OCI-LY1 (cell line): ENCODE measurements around the gene CNTN5.

Experiments used
- EZH2 ChIP-seq: fragments of 200-600 bp; sonication (generic), shearing (Covaris generic); IDR thresholded peaks from 2 replicates; pipeline ENCODE4 v1.8.0; 2017; ENCODE audit warnings: borderline replicate concordance, mixed run types, mild to moderate bottlenecking, antibody characterized with exemption, low read length, moderate library complexity, mixed read lengths
- TF ChIP-seq, protein P1 (sequence below): fragments of 200-600 bp; sonication (generic), shearing (Covaris generic); IDR thresholded peaks from 2 replicates; pipeline ENCODE4 v1.5.1; 2017; ENCODE audit warnings: mild to moderate bottlenecking, antibody characterized with exemption, low read length, moderate library complexity, mixed read lengths

DNA sequence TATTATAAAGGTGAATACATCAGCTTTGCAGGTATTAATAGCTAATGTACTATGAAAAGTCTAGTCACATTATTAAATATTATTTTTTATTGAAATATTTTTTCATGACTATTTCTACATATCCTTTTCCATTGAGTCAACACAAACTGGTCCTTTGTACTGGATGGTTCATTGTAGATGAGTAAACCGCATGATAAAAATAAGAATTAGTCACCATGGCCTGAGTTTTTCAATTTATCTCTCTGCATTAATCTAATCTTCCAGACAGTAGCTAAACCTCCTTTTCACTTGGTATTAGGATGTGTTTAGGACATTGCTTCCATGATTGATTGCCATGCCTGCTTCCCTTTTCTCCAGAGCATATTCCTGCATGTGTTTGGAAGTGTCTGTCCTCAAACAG is 1227.0 kb downstream of the CNTN5 start:
- TF ChIP-seq, protein P1, sequence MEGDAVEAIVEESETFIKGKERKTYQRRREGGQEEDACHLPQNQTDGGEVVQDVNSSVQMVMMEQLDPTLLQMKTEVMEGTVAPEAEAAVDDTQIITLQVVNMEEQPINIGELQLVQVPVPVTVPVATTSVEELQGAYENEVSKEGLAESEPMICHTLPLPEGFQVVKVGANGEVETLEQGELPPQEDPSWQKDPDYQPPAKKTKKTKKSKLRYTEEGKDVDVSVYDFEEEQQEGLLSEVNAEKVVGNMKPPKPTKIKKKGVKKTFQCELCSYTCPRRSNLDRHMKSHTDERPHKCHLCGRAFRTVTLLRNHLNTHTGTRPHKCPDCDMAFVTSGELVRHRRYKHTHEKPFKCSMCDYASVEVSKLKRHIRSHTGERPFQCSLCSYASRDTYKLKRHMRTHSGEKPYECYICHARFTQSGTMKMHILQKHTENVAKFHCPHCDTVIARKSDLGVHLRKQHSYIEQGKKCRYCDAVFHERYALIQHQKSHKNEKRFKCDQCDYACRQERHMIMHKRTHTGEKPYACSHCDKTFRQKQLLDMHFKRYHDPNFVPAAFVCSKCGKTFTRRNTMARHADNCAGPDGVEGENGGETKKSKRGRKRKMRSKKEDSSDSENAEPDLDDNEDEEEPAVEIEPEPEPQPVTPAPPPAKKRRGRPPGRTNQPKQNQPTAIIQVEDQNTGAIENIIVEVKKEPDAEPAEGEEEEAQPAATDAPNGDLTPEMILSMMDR = no peak
- TF ChIP-seq EZH2 = no peak
